ENCODE data around the gene PLCB3. TPM values are rescaled to one million over a fixed set of nuclear protein-coding genes. Genes with fewer than 3 reads are reported as not detected.

The PLCB3 gene
- total and polyA plus RNA-seq, 5 donors from 2014 or later = 0.10 to 3.6 (median 0.31) TPM

GRCh38 chr11:64285885-64286800 lies 34.8 kb downstream of the PLCB3 start:
- Histone ChIP-seq H3K4me3 (ENCODE audit: low read depth, low read length) (no peak overlapping the region), H3K27me3 (ENCODE audit: control insufficient read depth, insufficient read depth, low read length) (no peaks in the 10 kb centered on the region), H3K27ac (ENCODE audit: insufficient read depth, low read length, poor library complexity, severe bottlenecking) (peak overlapping the region; percentile 100), H3K36me3 (ENCODE audit: control insufficient read depth, insufficient read depth, low read length) (no peaks in the 10 kb centered on the region), H3K4me1 (ENCODE audit: control insufficient read depth, insufficient read depth, low read length, poor library complexity, severe bottlenecking) (peaks cover 21% of the 10 kb centered on the region), H3K9me3 (ENCODE audit: control insufficient read depth in 2 of 2, low read length in 2 of 2) (no peaks in the 10 kb centered on the region)
- ATAC-seq (ENCODE audit: low read depth in 2 of 2) (no peak), DNase-seq (peak in 2 of 3 donors; percentile 30 to 60)
- H3K36me3 Mint-ChIP-seq = peaks cover 5% of the 10 kb centered on the region
- H3K4me3 Mint-ChIP-seq = peak overlapping the region; percentile 80 to 95 (median 90)
- H3K27me3 Mint-ChIP-seq = peaks cover 19% of the 10 kb centered on the region
- H3K27ac Mint-ChIP-seq = peak overlapping the region in 2 of 3 donors; percentile 86 to 88
- no peaks in the 10 kb centered on the region for H3K9me3 Mint-ChIP-seq
- peaks cover 0 to 33% (median 14%) of the 10 kb centered on the region in 4 donors for H3K4me1 Mint-ChIP-seq

DNA sequence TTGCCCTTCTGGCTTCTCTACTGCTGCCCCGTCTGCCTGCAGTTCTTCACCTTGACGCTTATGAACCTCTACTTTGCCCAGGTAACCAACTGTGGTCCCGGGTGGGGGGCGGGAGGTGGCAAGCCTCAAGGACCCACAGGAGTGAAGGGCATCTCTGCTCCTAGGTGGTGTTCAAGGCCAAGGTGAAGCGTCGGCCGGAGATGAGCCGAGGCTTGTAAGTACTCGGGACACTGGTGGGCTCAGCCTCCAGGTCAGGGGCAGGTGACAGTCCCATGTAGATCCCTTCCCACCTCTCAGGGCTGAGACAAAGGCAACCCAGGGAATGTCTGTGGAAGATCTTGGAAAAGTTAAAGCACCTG lies 35.5 kb downstream of the PLCB3 start:
- H3K36me3 ChIP-seq (ENCODE audit: control insufficient read depth, insufficient read depth, low read length) = no peaks in the 10 kb centered on the region
- Mint-ChIP-seq H3K27ac (peak overlapping the region; percentile 56 to 88 (median 86)), H3K4me3 (peak overlapping the region; percentile 80 to 95 (median 87)), H3K27me3 (peaks cover 19% of the 10 kb centered on the region), H3K36me3 (no peaks in the 10 kb centered on the region), H3K9me3 (no peaks in the 10 kb centered on the region), H3K4me1 (peaks cover 0 to 32% (median 12%) of the 10 kb centered on the region in 4 donors)
- H3K4me3 ChIP-seq (ENCODE audit: low read depth, low read length) = no peak overlapping the region
- ATAC-seq (ENCODE audit: low read depth in 2 of 2) (no peak), DNase-seq (no peak)
- no peaks in the 10 kb centered on the region for H3K9me3 ChIP-seq (ENCODE audit: control insufficient read depth in 2 of 2, low read length in 2 of 2)
- H3K27me3 ChIP-seq (ENCODE audit: control insufficient read depth, insufficient read depth, low read length) = no peaks in the 10 kb centered on the region
- H3K27ac ChIP-seq (ENCODE audit: insufficient read depth, low read length, poor library complexity, severe bottlenecking) = no peak overlapping the region
- H3K4me1 ChIP-seq (ENCODE audit: control insufficient read depth, insufficient read depth, low read length, poor library complexity, severe bottlenecking) = peaks cover 26% of the 10 kb centered on the region

DNA sequence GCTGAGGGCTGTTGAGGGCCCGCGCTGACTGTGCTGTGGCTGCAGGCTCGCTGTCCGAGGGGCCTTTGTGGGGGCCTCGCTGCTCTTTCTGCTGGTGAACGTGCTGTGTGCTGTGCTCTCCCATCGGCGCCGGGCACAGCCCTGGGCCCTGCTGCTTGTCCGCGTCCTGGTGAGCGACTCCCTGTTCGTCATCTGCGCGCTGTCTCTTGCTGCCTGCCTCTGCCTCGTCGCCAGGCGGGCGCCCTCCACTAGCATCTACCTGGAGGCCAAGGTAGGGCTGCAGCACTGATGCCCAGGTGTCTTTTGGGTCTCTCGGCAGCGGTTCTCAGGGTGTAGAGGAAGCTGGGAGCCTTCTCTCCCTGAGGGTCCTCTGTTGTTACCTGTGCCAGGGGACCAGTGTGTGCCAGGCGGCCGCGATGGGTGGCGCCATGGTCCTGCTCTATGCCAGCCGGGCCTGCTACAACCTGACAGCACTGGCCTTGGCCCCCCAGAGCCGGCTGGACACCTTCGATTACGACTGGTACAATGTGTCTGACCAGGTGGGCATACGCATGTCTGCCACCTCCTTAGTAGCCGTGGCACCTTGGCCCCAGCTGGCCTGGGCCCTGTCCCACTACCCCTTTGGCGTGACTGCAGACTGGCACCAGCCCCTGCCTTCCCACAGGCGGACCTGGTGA lies 36.5 kb downstream of the PLCB3 start:
- no peak overlapping the region for H3K4me3 ChIP-seq (ENCODE audit: low read depth, low read length)
- H3K4me1 ChIP-seq (ENCODE audit: control insufficient read depth, insufficient read depth, low read length, poor library complexity, severe bottlenecking) = peaks cover 36% of the 10 kb centered on the region
- Mint-ChIP-seq H3K27me3 (peaks cover 23% of the 10 kb centered on the region), H3K36me3 (no peaks in the 10 kb centered on the region), H3K4me3 (peak overlapping the region in 3 of 4 donors; percentile 29 to 87 (median 72)), H3K4me1 (peaks cover 0 to 28% (median 12%) of the 10 kb centered on the region in 4 donors), H3K27ac (no peak overlapping the region), H3K9me3 (no peaks in the 10 kb centered on the region)
- no peak overlapping the region for H3K27ac ChIP-seq (ENCODE audit: insufficient read depth, low read length, poor library complexity, severe bottlenecking)
- no peak for DNase-seq
- no peak for ATAC-seq (ENCODE audit: low read depth in 2 of 2)
- H3K27me3 ChIP-seq (ENCODE audit: control insufficient read depth, insufficient read depth, low read length) = no peaks in the 10 kb centered on the region
- H3K9me3 ChIP-seq (ENCODE audit: control insufficient read depth in 2 of 2, low read length in 2 of 2) = no peaks in the 10 kb centered on the region
- H3K36me3 ChIP-seq (ENCODE audit: control insufficient read depth, insufficient read depth, low read length) = no peaks in the 10 kb centered on the region

DNA sequence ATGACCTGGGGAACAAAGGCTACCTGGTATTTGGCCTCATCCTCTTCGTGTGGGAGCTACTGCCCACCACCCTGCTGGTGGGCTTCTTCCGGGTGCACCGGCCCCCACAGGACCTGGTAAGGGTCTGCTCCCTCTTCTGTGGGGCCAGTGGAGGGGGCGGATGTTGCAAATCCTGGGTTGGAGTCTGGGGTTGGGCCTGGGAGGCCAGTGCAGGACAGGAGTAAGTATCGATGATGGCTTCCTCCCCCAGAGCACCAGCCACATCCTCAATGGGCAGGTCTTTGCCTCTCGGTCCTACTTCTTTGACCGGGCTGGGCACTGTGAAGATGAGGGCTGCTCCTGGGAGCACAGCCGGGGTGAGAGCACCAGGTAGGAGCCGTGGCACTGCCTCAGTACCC lies 37.0 kb downstream of the PLCB3 start:
- Histone ChIP-seq H3K9me3 (ENCODE audit: control insufficient read depth in 2 of 2, low read length in 2 of 2) (no peaks in the 10 kb centered on the region), H3K27me3 (ENCODE audit: control insufficient read depth, insufficient read depth, low read length) (peaks cover 3% of the 10 kb centered on the region), H3K27ac (ENCODE audit: insufficient read depth, low read length, poor library complexity, severe bottlenecking) (no peak overlapping the region), H3K36me3 (ENCODE audit: control insufficient read depth, insufficient read depth, low read length) (no peaks in the 10 kb centered on the region), H3K4me1 (ENCODE audit: control insufficient read depth, insufficient read depth, low read length, poor library complexity, severe bottlenecking) (peaks cover 34% of the 10 kb centered on the region), H3K4me3 (ENCODE audit: low read depth, low read length) (no peak overlapping the region)
- no peak for ATAC-seq (ENCODE audit: low read depth in 2 of 2)
- no peak overlapping the region for H3K27ac Mint-ChIP-seq
- no peak overlapping the region for H3K4me3 Mint-ChIP-seq
- no peak for DNase-seq
- peaks cover 0 to 24% (median 12%) of the 10 kb centered on the region in 4 donors for H3K4me1 Mint-ChIP-seq
- no peaks in the 10 kb centered on the region for H3K36me3 Mint-ChIP-seq
- H3K27me3 Mint-ChIP-seq = peaks cover 28% of the 10 kb centered on the region
- H3K9me3 Mint-ChIP-seq = no peaks in the 10 kb centered on the region

DNA sequence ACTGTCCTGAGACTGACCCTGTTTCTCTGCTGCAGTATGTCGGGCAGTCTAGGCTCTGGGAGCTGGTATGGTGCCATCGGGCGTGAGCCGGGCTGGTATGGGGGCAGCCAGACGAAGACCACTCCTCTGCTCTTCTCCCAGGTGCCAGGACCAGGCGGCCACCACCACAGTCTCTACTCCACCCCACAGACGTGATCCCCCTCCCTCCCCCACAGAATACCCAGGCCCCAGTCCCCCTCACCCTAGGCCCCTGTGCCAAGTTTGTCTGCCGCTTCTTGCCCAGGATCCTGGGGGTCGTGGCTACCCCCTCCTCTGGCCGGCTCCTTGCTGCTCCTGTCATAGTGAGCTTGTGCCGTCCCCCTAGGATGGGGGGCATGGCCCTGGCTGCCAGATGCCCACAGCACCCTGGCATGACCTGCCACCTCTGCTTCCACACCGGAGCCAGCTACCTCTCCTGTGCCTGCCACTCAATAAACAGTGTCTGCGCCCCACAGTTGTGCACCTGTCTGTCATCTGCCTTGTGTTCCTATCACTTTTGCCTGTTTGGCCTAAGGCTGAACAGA lies 37.8 kb downstream of the PLCB3 start:
- Histone ChIP-seq H3K27me3 (ENCODE audit: control insufficient read depth, insufficient read depth, low read length) (peaks cover 5% of the 10 kb centered on the region), H3K36me3 (ENCODE audit: control insufficient read depth, insufficient read depth, low read length) (no peaks in the 10 kb centered on the region), H3K4me3 (ENCODE audit: low read depth, low read length) (no peak overlapping the region), H3K4me1 (ENCODE audit: control insufficient read depth, insufficient read depth, low read length, poor library complexity, severe bottlenecking) (peaks cover 27% of the 10 kb centered on the region), H3K9me3 (ENCODE audit: control insufficient read depth in 2 of 2, low read length in 2 of 2) (no peaks in the 10 kb centered on the region), H3K27ac (ENCODE audit: insufficient read depth, low read length, poor library complexity, severe bottlenecking) (no peak overlapping the region)
- Mint-ChIP-seq H3K27me3 (peaks cover 36% of the 10 kb centered on the region), H3K9me3 (no peaks in the 10 kb centered on the region), H3K4me1 (peaks cover 0 to 18% (median 10%) of the 10 kb centered on the region in 4 donors), H3K27ac (peak overlapping the region in 1 of 3 donors; percentile 52), H3K4me3 (peak overlapping the region in 2 of 4 donors; percentile 40 to 44), H3K36me3 (no peaks in the 10 kb centered on the region)
- ATAC-seq (ENCODE audit: low read depth in 2 of 2) = no peak
- no peak for DNase-seq

- H3K27ac Mint-ChIP-seq = peak overlapping the region in 1 of 3 donors; percentile 38
- no peaks in the 10 kb centered on the region for H3K36me3 ChIP-seq (ENCODE audit: control insufficient read depth, insufficient read depth, low read length)
- H3K9me3 ChIP-seq (ENCODE audit: control insufficient read depth in 2 of 2, low read length in 2 of 2) = no peaks in the 10 kb centered on the region
- H3K4me3 Mint-ChIP-seq = peak overlapping the region; percentile 44 to 80 (median 62)
- H3K36me3 Mint-ChIP-seq = no peaks in the 10 kb centered on the region
- H3K27ac ChIP-seq (ENCODE audit: insufficient read depth, low read length, poor library complexity, severe bottlenecking) = no peak overlapping the region
- H3K4me1 Mint-ChIP-seq = peaks cover 0 to 16% (median 10%) of the 10 kb centered on the region in 4 donors
- DNase-seq = no peak
- peaks cover 10% of the 10 kb centered on the region for H3K27me3 ChIP-seq (ENCODE audit: control insufficient read depth, insufficient read depth, low read length)
- H3K4me3 ChIP-seq (ENCODE audit: low read depth, low read length) = no peak overlapping the region
- H3K27me3 Mint-ChIP-seq = peaks cover 49% of the 10 kb centered on the region
- H3K4me1 ChIP-seq (ENCODE audit: control insufficient read depth, insufficient read depth, low read length, poor library complexity, severe bottlenecking) = peaks cover 23% of the 10 kb centered on the region
- ATAC-seq (ENCODE audit: low read depth in 2 of 2) = no peak
- no peaks in the 10 kb centered on the region for H3K9me3 Mint-ChIP-seq
These were observed 39.3 kb downstream of the PLCB3 start for GRCh38 chr11:64290352-64291261.

- no peak within 1 kb of the TSS for H3K4me3 ChIP-seq (ENCODE audit: low read depth, low read length)
- peaks cover 54% of the 10 kb centered on the region for H3K27me3 Mint-ChIP-seq
- no peak for DNase-seq
These were observed 40.0 kb downstream of the PLCB3 start, which contains the start of gene KCNK4 for GRCh38 chr11:64291262-64291751. Gene KCNK4 (plus strand): TSS chr11:64291302. CDS start chr11:64293019, 1,717 bp downstream.

More at GRCh38 chr11:64291262-64291751, 40.0 kb downstream of the PLCB3 start, which contains the start of gene KCNK4:
- H3K27me3 ChIP-seq (ENCODE audit: control insufficient read depth, insufficient read depth, low read length) = peaks cover 17% of the 10 kb centered on the region
- H3K4me1 ChIP-seq (ENCODE audit: control insufficient read depth, insufficient read depth, low read length, poor library complexity, severe bottlenecking) = peaks cover 17% of the 10 kb centered on the region
- Mint-ChIP-seq H3K27ac (peak within 1 kb of the TSS in 1 of 3 donors; percentile 38), H3K4me1 (peaks cover 0 to 13% (median 9%) of the 10 kb centered on the region in 4 donors), H3K4me3 (peak within 1 kb of the TSS; percentile 44 to 80 (median 62)), H3K36me3 (no peaks in the 10 kb centered on the region), H3K9me3 (no peaks in the 10 kb centered on the region)
- no peak for ATAC-seq (ENCODE audit: low read depth in 2 of 2)
- no peaks in the 10 kb centered on the region for H3K9me3 ChIP-seq (ENCODE audit: control insufficient read depth in 2 of 2, low read length in 2 of 2)
- H3K36me3 ChIP-seq (ENCODE audit: control insufficient read depth, insufficient read depth, low read length) = no peaks in the 10 kb centered on the region
- no peak within 1 kb of the TSS for H3K27ac ChIP-seq (ENCODE audit: insufficient read depth, low read length, poor library complexity, severe bottlenecking)
